GM19240 (cell line): ENCODE results near the gene ACO1.

Experiments used
- DNase-seq: peaks from one replicate; pipeline ENCODE4 v3.0.0; 2011; ENCODE audit warnings: low spot score; ENCODE audit not compliant: insufficient read length

ACO1 gene

DNA sequence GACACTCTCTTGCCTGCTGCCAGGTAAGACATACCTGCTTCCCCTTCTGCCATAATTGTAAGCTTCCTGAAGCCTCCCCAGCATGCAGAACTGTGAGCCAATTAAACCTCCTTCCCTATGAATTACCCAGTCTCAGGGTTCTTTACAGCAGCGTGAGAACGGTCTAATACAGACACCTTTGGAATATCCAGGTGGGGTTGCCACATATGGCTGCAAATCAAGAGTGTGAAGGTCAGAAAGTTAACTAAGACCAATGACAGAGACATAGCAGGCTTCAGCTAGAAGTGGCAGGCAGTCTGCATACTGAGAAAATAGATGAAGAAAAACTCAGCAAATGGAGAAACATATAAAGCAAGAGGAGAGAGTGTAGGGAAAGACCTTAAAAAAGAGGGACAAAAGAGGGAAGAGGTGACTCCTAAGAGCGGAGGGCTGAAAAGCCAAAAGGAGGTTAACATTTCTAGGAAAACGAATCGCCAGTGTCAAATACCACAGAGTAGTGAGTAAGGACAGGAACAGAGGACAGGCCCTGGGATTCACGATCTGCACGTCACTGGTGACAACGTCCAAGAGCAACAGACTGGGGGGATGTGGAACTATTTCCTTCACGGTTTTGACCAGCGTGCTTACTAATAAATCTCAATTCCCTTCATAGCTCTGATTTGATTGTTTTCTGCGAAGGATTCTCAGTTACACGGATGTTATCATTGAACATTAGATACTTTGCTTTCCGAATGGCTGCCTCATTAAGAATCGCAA, 1.7 kb upstream of the ACO1 start:
- no peak for DNase-seq

GRCh38 chr9:32384002-32384363, 460 bp upstream of the ACO1 start:
- no peak for DNase-seq

DNA sequence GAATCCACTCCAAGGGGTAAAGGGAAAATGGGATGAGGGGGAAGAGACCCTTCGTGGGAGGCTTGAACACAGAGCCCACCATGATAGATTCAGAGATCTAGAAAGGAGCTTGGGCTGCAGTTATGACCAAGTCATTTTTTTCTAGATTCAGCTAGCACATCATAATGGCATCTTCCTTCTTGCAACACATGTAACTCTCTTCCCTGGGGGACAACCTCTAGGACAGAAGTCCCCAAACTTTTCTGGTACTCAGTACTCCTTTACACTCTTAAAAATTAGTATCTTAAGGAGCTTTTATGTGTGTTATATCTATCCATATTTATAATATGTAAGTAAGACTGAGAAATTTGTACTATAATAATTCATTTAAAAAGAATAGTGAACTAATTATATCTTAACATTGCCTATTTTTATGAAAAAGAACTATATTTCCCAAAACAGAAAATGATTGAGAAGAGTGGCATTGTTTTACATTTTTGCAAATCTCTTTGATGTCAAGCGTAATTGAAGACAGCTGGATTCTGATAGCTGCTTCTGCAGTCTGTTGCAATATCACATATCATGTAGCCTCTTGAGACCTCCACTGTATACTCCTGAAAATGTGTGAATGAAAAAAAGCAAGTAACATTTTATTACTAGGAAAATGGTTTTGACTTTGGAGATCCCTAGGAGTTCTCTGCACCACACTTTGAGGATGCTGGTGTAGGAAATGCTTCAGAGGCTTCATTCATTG, 875 bp downstream of the ACO1 start:
- no peak for DNase-seq

- no peak for DNase-seq
These were observed 1.4 kb downstream of the ACO1 start for GRCh38 chr9:32385885-32386283.

- no peak for DNase-seq
These were observed 2.8 kb downstream of the ACO1 start for GRCh38 chr9:32387256-32387655.

DNA sequence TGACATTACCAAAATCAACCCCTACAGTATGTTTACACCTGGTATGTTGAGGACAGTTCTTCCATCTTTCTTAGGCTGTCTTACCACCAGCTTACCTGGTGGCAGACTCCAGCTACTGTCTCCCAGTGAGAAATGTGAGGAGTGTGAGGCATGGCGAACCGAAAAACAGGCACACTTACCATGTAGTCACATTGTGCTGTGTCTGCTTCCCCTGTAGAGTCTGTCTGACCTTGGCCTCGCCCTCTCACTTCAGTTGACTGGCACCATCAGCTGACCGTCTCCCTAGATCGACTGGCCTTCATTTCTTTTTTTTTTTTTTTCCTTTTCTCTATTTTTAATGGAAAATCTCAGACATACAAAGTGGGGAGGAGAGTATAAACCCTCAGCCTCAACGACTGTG, 4.9 kb downstream of the ACO1 start:
- no peak for DNase-seq

GRCh38 chr9:32393911-32394310, 9.5 kb downstream of the ACO1 start:
- DNase-seq: no peak

DNA sequence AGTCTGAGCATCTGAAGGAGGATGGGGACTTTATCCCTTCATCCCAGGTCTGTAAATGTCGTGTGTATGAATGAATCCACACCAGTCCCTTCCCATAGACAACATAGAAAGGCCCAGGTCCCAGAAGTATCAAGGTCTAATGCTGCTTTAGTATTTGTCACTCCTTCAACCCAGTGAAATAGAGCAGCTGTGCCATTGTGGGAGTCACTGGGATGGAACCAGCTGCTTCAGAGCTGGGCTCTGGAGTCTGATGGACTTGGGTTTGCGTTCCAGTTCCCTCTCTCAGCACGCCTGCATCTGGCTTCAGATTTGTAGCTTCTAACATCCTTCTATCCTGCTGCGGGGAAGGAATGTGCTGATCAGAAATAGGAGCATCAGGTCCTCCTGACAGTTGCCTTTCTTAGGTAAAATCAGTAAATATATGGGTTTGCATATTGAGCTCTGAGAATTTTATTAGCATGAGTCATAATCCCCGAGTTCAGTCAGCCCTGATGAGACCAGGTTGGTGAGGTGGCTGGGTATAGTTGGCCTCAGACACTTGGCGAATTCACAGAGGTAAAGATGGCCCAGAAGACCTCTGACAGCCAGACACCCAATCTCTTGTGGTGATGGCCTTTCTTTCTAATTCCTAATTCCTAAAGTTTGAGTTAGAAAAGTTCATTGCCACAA, 10.1 kb downstream of the ACO1 start:
- DNase-seq: no peak

DNA sequence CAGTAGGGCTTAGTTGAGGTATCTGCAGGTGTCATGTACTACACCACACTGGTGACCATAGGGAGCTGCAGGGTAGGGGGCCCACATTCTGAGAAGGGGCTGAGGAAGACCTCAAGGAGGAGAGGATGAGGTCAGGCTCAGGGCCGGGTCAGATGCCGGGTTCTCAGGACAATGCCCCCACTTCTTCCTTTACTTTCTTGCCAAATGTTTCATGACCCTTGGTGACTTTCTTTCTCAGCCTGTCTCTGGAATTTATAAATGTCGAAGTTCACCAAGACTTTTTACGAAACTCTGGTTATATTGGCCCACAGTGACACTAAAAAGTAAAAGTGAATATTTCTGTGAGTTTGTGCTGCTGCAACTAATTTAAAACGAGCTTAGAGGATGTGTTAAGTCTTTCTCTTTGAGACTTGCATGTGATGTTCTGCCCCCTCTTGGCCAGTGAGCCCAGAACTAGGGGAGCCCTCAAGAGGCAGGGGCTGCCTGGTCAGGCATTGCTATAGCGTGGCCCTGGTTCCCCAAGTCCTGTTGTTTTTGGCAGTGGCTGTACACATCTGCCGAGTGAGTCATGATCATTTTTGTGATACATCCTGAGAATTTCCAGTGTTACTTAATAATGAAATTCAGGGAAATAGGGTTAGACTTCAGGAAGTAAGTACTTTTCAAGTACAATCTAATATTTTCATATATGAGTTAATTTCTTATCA, 11.2 kb downstream of the ACO1 start:
- no peak for DNase-seq

DNA sequence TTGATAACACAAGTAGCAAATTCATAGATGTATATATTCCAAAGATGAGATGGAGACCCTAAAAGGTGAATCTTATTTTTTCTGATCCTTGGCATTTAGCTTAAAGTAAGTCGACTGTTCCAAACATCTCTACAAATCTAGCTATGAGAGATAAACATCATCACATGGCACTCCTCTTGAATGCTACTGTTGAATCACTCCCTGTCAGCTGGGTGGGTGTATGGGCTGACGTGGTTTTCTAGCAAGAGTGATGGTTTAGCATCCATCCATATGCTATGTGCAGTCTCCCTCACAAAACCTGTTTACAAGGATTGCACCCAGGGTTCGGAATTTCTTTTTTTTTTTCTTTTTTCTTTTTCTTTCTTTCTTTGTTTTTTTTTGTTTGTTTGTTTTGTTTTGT, 13.8 kb downstream of the ACO1 start:
- no peak for DNase-seq

GRCh38 chr9:32399110-32399815, 14.8 kb downstream of the ACO1 start:
- no peak for DNase-seq

- no peak for DNase-seq
These were observed 17.0 kb downstream of the ACO1 start for GRCh38 chr9:32401488-32401887.

DNA sequence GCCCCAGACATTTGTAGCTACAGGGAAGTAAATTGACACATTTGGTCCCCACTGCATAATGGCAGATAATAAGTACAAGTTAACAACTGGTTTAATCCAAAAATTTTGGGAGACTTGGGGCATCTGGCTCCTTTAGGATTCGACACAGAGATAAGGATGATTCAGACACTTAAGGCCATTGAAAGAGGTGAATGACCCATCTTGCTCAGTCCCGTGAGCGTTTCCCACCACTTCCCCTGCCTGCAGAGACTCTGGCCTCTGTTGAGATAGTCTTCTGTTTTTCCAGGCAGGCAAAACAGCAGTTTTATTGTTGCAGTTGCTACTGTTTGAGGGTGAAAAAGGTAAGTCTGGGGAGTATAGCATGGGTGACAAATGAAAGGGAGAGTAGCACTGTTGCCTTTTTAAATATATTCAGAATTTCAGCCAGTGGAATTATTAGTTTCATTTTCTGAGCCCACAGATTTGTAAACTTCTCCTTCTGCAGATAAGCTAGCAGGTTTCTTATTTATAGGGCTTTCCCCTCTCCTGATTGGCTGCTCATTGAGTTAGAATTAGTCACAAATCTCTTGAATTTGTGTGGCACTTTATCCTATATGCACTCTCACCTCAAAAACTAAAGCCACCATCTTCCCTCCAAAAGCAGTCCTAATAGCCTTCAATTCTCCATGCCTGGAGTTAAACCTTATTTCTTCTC, 19.3 kb downstream of the ACO1 start:
- DNase-seq: no peak

- DNase-seq: no peak
These were observed 20.0 kb downstream of the ACO1 start for GRCh38 chr9:32404402-32404801.

DNA sequence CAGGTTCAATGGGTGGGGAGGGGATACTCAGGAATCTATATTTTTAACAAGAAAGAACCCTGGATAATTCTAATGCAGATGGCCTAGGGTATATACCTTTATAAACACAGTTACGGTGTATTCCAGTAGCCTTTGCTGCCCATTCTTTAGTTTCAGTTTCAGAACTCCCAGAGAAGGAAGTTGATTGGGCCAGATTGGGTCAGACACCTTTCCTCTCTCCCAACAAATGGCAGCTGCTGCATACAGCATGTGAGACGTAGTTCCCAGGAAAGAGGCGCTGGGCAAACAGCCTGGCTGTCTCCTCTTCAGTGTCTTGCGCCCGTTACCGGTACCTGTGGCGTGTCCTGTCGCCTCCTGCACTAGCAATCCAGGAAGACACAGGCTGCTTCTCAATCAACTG, 20.4 kb downstream of the ACO1 start:
- no peak for DNase-seq

GRCh38 chr9:32405506-32405905, 21.1 kb downstream of the ACO1 start:
- DNase-seq: no peak

- DNase-seq: no peak
These were observed 21.6 kb downstream of the ACO1 start for GRCh38 chr9:32406046-32406445.

DNA sequence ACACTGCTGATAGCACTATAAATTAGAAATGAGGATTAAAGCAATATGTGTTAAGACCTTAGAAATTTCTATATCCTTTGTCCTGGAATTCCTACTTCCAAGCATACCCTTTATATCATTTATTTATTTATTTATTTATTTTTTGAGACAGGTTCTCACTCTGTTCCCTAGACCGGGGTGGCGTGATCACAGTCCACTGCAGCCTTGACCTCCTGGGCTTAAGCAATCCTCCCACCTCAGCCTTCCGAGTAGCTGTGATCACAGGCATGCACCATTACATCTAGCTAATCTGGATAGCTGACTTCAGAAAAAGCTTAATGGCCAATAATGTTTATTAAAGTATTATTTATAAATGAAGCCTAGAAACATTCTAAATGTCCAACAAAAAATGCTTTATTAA, 27.3 kb downstream of the ACO1 start:
- DNase-seq: no peak

GRCh38 chr9:32412440-32412839, 28.0 kb downstream of the ACO1 start:
- no peak for DNase-seq

DNA sequence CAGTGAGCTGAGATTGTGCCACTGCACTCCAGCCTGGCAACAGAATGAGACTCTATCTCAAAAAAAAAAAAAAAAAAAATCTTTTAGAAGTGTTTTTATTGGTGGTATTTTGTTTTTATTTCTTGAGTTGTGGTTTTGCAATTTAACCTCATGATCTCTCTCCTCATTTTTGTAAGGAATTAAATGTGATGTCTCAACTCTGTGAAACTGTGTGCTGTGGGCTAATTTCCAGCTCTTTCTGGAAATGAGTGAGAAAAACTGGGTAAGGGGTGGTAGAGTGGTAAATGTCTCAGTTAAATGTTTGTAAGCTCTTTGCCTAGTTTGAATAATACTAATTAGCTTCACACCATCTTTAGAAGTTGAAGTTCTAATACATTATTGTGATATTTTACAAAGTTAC, 29.0 kb downstream of the ACO1 start:
- no peak for DNase-seq

DNA sequence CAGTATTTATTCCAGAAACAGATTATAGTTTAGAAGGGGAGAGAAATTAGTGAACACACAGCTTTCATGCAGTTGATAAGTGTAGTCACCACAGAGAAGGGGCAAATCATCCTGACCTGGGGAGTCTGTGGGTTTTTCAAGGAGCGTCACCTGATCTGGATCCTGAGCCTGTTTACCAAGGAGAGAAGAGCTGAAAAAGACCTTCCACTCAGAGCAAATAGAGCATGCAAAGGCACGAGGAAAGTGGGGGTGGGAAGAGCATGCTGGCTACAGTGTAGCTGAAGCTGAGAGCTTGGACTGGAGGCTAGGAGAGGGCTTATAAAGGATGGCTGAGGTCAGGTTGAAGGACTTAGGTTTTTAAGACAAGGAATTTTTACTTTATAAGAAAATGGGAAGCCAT, 30.4 kb downstream of the ACO1 start:
- no peak for DNase-seq
